MM.1S (cell line): ENCODE measurements around the gene HTR2B.

Experiments used
- DNase-seq: peaks from one replicate; pipeline ENCODE4 v3.0.0-alpha.2; 2015
- H2AFZ ChIP-seq: fragments of 300-600 bp; sonication (generic); 2 replicates; pipeline ENCODE4 v1.6.0; 2016; ENCODE audit warnings: antibody characterized with exemption, low read length
- H3F3A ChIP-seq: fragments of 300-600 bp; sonication (generic); 2 replicates; pipeline ENCODE4 v1.6.1; 2016; ENCODE audit warnings: mild to moderate bottlenecking, antibody characterized with exemption, low read length, moderate library complexity, mixed read lengths; ENCODE audit not compliant: insufficient read depth
- H3K27ac ChIP-seq: fragments of 300-600 bp; sonication (generic); 2 replicates; pipeline ENCODE4 v1.5.1; 2016; ENCODE audit warnings: mild to moderate bottlenecking, low read length
- H3K27me3 ChIP-seq: fragments of 300-600 bp; sonication (generic); replicated peaks from 2 replicates; pipeline ENCODE4 v1.6.0; 2016; ENCODE audit warnings: low read length; ENCODE audit not compliant: insufficient read depth
- H3K36me3 ChIP-seq: fragments of 300-600 bp; sonication (generic); replicated peaks from 2 replicates; pipeline ENCODE4 v1.6.1; 2016; ENCODE audit warnings: mild to moderate bottlenecking, low read length, mixed read lengths; ENCODE audit not compliant: insufficient read depth
- H3K4me1 ChIP-seq: fragments of 300-600 bp; sonication (generic); 2 replicates; pipeline ENCODE4 v1.6.1; 2016; ENCODE audit warnings: low read length, mixed read lengths
- H3K4me2 ChIP-seq: fragments of 300-600 bp; sonication (generic); 2 replicates; pipeline ENCODE4 v1.6.0; 2016; ENCODE audit warnings: low read depth, low read length
- H3K4me3 ChIP-seq: fragments of 300-600 bp; sonication (generic); 2 replicates; pipeline ENCODE4 v1.5.1; 2016; ENCODE audit warnings: low read length, mixed read lengths
- H3K79me2 ChIP-seq: fragments of 300-600 bp; sonication (generic); 2 replicates; pipeline ENCODE4 v1.6.1; 2016; ENCODE audit warnings: mixed run types, low read length, mixed read lengths
- H3K9ac ChIP-seq: fragments of 300-600 bp; sonication (generic); 2 replicates; pipeline ENCODE4 v1.6.1; 2016; ENCODE audit warnings: low read length, mixed read lengths
- H3K9me2 ChIP-seq: fragments of 300-600 bp; sonication (generic); replicated peaks from 2 replicates; pipeline ENCODE4 v1.6.1; 2016; ENCODE audit warnings: mild to moderate bottlenecking, low read length, mixed read lengths; ENCODE audit not compliant: insufficient read depth
- H3K9me3 ChIP-seq: fragments of 300-600 bp; sonication (generic); replicated peaks from 2 replicates; pipeline ENCODE4 v1.6.1; 2016; ENCODE audit warnings: mild to moderate bottlenecking, low read length, mixed read lengths; ENCODE audit not compliant: insufficient read depth
- H4K20me1 ChIP-seq: fragments of 300-600 bp; sonication (generic); 2 replicates; pipeline ENCODE4 v1.6.1; 2016; ENCODE audit warnings: mild to moderate bottlenecking, low read length, moderate library complexity, mixed read lengths; ENCODE audit not compliant: insufficient read depth
- EZH2 ChIP-seq: fragments of 300-600 bp; sonication (generic); optimal IDR thresholded peaks from 2 replicates; pipeline ENCODE3; 2017; ENCODE audit warnings: low read depth, mild to moderate bottlenecking, antibody characterized with exemption, low read length, mixed read lengths
- EZH2phosphoT487 ChIP-seq: fragments of 300-600 bp; sonication (generic); IDR thresholded peaks from 2 replicates; pipeline ENCODE4 v1.6.1; 2018; ENCODE audit warnings: antibody characterized with exemption, low read length
- TF ChIP-seq, protein P1 (sequence below): fragments of 300-600 bp; sonication (generic); IDR thresholded peaks from 2 replicates; pipeline ENCODE4 v1.5.1; 2016; ENCODE audit warnings: antibody characterized with exemption, low read length, mixed read lengths

The HTR2B gene

DNA sequence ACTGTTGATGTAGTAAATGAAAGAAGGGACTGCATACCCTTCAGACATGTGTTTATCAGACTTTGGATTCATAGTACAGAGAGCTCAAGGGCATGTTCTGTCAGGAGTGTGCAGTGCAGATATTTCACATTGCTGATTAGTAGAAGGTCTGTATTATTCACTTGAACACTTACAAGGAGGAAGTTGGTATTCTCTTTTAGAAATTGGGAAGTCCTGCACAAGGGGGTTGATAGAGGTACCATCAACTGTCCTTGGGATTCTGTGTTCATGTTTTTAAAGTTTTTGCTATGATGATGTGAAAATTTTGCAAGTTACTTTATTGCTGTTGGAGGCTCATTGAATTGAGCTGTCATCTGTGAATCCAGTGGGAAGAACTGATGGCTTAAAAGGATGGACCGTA is 61.5 kb downstream of the HTR2B start:
- H3K79me2 ChIP-seq, result peaks cover 90% of the 10 kb centered on the region
- no peak for DNase-seq
- TF ChIP-seq, protein P1, sequence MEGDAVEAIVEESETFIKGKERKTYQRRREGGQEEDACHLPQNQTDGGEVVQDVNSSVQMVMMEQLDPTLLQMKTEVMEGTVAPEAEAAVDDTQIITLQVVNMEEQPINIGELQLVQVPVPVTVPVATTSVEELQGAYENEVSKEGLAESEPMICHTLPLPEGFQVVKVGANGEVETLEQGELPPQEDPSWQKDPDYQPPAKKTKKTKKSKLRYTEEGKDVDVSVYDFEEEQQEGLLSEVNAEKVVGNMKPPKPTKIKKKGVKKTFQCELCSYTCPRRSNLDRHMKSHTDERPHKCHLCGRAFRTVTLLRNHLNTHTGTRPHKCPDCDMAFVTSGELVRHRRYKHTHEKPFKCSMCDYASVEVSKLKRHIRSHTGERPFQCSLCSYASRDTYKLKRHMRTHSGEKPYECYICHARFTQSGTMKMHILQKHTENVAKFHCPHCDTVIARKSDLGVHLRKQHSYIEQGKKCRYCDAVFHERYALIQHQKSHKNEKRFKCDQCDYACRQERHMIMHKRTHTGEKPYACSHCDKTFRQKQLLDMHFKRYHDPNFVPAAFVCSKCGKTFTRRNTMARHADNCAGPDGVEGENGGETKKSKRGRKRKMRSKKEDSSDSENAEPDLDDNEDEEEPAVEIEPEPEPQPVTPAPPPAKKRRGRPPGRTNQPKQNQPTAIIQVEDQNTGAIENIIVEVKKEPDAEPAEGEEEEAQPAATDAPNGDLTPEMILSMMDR, result no peak
- TF ChIP-seq EZH2 (no peak), EZH2phosphoT487 (no peak)
- no peak overlapping the region for H3K27ac ChIP-seq
- peaks cover 17% of the 10 kb centered on the region; the same call in 1 of the 2 replicates for H3K4me1 ChIP-seq
- no peak overlapping the region for H2AFZ ChIP-seq
- H3K9me2 ChIP-seq, result no peaks in the 10 kb centered on the region
- H3K27me3 ChIP-seq, result no peaks in the 10 kb centered on the region
- H3K36me3 ChIP-seq, result peaks cover 16% of the 10 kb centered on the region; the same call in 1 of the 2 replicates
- H3F3A ChIP-seq, result no peaks in the 10 kb centered on the region
- H3K4me3 ChIP-seq, result no peak overlapping the region
- no peak overlapping the region for H3K9ac ChIP-seq
- H3K4me2 ChIP-seq, result no peak overlapping the region
- no peaks in the 10 kb centered on the region for H3K9me3 ChIP-seq
- H4K20me1 ChIP-seq, result peaks cover 12% of the 10 kb centered on the region

GRCh38 chr2:231062776-231063175 is 62.1 kb downstream of the HTR2B start:
- Histone ChIP-seq H3F3A (no peaks in the 10 kb centered on the region), H3K9ac (no peak overlapping the region), H3K27me3 (no peaks in the 10 kb centered on the region), H3K4me3 (no peak overlapping the region), H3K9me3 (no peaks in the 10 kb centered on the region), H3K36me3 (peaks cover 16% of the 10 kb centered on the region; the same call in 1 of the 2 replicates), H3K79me2 (peaks cover 92% of the 10 kb centered on the region), H3K9me2 (no peaks in the 10 kb centered on the region), H3K27ac (no peak overlapping the region), H3K4me1 (peaks cover 22% of the 10 kb centered on the region; the same call in 1 of the 2 replicates), H2AFZ (no peak overlapping the region), H3K4me2 (no peak overlapping the region), H4K20me1 (peaks cover 12% of the 10 kb centered on the region)
- no peak for TF ChIP-seq EZH2
- no peak for TF ChIP-seq EZH2phosphoT487
- TF ChIP-seq, protein P1, result no peak
- DNase-seq, result no peak

DNA sequence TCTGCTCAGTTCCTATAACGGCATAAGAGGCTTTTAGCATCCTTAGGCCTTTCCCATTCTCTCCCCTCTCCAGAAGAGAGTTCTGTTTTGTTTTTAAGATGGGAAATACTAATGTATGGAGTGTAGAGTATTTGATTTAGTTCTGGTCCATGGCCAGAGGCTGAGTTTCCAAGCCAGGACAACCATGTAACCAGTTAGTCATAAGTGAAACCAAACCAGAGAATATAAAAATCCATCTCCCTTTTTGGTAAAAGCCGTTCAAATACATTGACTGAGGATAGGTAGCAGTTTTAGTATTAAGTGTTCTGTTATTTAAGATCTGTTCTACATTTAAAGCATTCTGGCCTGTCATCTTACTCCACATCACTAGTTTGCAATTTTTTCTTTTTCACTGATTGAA is 65.1 kb downstream of the HTR2B start:
- Histone ChIP-seq H2AFZ (no peak overlapping the region), H3K36me3 (peaks cover 16% of the 10 kb centered on the region; the same call in 1 of the 2 replicates), H3K9ac (no peak overlapping the region), H3K4me2 (no peak overlapping the region), H3K4me3 (no peak overlapping the region), H3K4me1 (peaks cover 22% of the 10 kb centered on the region; the same call in 1 of the 2 replicates), H3F3A (no peaks in the 10 kb centered on the region), H3K9me2 (no peaks in the 10 kb centered on the region), H3K9me3 (no peaks in the 10 kb centered on the region), H4K20me1 (peaks cover 12% of the 10 kb centered on the region), H3K27ac (no peak overlapping the region), H3K27me3 (no peaks in the 10 kb centered on the region), H3K79me2 (peaks cover 81% of the 10 kb centered on the region)
- no peak for DNase-seq
- TF ChIP-seq EZH2phosphoT487 (no peak), EZH2 (no peak)
- TF ChIP-seq, protein P1, result no peak
